HS-27A (cell line): ENCODE data around the gene TSPEAR.

ENCODE experiments used
- DNase-seq: peaks from one replicate; pipeline ENCODE4 v3.0.0-alpha.2; 2012; ENCODE audit warnings: low read depth, missing footprints

The TSPEAR gene

DNA sequence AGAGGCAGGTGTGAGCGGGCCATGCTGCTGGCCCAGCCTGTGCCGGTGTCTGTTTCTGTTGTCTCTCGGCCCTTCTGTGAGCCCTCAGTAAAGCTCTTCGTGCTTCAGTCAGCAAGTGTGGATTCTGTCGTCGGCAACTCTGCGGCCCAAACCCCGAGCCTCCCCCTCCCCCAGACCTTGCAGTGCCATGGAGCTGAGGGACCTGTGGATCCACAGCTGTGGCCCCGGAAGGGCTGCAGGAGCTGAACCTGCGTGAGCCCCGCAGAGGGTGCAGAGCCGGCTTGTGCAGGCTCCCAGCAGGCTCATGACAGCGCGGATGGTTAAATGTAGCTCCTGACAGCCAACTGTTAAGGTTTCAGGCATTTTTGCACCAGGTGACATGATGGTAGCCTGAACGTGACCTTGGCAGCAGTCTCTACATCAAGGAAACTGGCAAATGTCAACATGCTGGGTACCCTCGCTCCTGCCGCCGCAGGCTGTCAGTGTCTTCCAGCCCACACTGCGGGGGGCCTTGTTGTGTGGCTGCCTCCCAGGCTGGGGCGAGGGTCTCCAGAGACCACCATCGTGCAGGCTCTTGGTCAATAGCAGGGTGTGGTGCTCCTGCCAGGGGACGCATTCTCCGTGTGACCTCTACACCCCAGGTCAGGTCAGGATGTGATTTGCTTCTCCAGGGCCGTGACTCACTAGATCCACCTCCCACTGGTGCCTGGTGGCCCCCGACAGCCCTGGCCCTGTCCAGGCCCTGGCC is 249.1 kb downstream of the TSPEAR start:
- no peak for DNase-seq

GRCh38 chr21:44461464-44462001 is 249.8 kb downstream of the TSPEAR start:
- DNase-seq: no peak

GRCh38 chr21:44461005-44461404 is 250.4 kb downstream of the TSPEAR start:
- DNase-seq: no peak

DNA sequence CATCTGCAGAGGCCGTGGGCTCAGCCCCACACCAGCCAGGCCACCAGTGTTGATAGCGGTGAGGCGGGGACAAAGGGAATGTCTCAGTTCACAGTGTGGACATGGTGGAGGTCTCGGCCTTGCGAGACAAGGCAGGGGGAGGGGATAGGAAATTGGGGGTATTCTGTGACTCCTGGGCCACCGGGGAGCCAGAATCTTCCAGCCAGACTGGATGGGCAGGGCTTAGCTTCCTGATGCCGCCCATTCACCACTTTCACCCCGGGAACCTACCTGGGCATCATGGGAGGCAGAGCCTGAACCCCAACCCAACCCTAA is 251.0 kb downstream of the TSPEAR start:
- DNase-seq: no peak

DNA sequence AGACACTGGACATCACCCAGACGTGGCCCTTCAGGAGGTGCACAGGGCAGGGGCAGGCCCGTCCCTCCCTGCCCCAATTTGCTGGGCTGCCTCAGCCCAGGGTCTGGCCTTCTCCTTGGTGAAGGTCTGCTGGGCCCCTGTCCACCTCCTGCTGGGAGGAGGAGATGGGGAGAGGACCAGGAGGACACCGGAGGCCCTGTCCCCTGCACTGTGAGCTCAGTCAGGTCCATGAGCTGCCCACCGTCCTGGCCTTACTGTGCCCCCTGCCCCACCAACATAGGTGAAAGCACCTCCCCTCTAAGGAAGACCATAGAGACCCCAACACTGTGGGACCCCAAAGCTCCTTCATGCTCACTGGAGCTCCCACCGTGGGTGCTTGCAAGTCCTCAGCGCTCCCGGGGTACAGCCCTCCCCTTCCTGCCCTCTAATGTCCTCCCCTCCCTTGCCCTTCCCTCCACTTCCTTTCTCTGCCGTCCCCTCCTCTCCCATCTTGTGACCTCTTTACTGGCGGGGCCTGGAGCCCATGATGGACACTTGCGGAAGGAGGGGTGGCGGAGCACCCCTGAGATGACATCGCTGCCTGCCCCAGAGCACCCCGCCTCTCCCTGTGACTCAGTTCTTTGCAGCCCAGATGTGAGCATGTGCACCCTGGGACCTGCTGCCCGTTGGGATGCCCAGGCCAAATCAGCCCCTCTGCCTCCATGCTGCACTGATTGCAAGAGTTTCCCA is 251.5 kb downstream of the TSPEAR start:
- DNase-seq: no peak

- no peak for DNase-seq
These were observed 252.2 kb downstream of the TSPEAR start for GRCh38 chr21:44458971-44459711.

DNA sequence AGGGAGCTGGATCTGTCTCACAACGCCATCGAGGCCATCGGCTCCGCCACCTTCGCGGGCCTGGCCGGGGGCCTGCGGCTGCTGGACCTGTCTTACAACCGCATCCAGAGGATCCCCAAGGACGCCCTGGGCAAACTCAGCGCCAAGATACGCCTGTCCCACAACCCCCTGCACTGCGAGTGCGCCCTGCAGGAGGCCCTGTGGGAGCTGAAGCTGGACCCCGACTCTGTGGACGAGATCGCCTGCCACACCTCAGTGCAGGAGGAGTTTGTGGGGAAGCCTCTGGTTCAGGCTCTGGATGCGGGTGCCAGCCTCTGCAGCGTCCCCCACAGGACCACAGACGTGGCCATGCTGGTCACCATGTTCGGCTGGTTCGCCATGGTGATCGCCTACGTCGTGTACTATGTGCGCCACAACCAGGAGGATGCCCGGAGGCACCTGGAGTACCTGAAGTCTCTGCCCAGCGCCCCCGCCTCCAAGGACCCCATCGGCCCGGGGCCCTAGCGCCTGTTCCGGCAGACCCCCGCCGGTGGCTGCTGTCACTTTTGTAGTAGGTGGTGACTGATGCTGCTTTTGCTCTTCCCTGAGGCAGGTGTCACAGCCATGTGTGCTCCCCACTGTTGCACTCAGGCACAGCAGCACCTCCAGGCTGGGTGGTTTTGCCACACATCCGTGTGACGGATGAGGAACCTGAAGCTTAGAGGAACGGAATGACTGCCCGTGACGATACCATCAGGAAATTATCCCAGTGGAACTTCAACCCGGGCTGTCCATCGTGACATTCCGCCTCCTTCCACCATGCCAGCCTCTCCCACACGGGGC is 254.2 kb downstream of the TSPEAR start:
- no peak for DNase-seq

DNA sequence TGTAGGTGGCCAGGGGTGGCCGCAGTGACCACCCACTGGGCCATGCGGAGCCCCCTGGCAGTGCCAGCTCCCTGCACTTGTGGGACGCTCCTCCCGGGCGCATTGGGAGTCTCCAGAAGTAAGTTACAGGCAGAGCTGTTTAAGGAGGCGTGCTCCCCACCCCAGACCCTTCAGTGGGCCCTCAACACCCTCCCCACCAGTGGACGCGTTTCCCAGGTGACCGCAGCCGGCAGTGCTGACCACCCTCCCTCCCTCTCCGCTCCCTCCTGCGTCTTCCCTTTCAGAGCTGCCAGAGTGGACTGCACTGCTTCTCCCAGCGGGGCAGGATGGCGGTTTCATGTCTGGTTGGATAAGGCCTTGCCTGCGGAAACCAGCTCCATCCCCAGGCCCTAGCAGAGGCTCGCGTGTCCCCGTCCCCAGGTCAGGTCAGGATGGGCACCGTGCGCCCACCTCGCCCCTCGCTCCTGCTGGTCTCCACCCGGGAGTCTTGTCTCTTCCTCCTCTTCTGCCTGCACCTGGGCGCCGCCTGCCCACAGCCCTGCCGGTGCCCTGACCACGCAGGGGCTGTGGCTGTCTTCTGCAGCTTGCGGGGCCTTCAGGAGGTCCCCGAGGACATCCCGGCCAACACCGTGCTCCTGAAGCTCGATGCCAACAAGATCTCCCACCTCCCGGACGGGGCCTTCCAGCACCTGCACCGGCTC is 255.0 kb downstream of the TSPEAR start:
- DNase-seq: no peak

DNA sequence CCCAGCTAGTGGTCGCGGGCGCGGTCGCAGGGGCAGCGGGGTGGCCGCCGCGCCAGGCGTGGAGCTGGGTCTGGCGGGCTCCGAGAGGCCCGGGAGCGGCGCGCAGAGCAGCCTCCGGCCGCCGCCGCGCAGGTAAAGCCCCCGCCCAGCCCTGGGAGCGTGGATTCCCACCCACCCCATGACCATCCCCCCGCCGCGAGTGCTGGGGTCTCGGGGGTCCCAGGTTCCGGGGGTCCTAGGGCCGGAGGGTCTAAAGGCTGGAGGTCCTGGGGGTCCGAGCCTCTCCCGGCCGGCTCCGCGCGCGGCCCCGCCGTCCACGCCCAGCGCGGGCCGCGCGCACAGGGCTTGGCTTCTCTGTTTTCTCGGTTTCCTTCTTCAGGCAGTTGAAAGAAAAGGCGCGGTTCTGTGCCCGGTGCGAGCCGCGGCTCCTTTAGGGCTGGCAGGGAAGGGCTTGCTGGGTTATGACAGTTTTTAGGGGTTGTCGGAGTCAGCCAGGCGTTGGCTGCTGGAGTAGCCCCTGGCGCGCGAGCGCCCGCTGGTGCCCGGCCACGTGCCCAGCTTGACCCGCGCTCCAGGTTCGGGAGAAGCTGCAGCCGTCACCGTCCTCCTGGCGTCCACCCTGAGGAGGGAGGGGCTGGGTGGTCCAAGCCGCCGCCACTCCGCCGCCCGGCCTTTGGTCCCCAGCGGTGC is 255.7 kb downstream of the TSPEAR start:
- DNase-seq: no peak

GRCh38 chr21:44454747-44455523 is 256.4 kb downstream of the TSPEAR start, which contains the start of gene LRRC3:
LRRC3 (plus strand) TSS chr21:44455510; CDS start chr21:44456645, 1,135 bp downstream.
- DNase-seq: no peak

DNA sequence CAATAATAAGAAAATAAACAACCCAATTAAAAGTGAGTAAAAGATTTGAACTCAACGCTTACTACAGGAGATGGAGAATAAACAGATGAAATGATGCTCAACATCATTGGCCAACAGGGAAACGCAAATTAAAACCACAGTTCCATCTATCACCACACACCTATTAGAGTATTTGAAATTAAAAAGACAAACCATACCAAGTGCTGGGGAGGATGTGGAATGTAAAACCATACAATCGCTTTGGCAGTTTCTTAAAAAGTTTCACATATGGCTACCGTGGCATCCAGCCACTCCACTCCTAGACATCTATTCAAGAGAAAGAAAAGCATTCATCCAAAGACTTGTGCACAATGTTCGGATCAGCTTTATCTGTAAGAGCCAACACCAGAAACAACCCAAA is 257.3 kb downstream of the TSPEAR start:
- DNase-seq: no peak

DNA sequence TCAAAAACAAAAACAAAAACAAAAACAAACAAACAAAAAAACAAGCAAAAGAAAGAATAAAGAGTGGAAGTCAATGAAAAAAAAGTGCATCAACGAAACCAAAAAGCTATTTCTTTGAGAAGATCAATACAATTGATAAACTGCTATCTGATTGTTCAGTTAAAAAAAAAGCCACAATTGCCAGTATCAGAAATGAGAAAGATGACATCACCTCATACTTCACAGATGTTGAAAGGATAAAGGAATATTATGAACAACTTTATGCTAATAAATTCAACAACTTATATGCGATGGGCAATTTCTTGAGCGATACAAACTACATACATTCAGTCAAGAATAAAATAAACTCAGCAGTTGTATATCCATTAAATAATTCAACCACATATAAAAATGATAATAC is 258.3 kb downstream of the TSPEAR start:
- no peak for DNase-seq

- DNase-seq: no peak
These were observed 260.4 kb downstream of the TSPEAR start for GRCh38 chr21:44450999-44451398.

DNA sequence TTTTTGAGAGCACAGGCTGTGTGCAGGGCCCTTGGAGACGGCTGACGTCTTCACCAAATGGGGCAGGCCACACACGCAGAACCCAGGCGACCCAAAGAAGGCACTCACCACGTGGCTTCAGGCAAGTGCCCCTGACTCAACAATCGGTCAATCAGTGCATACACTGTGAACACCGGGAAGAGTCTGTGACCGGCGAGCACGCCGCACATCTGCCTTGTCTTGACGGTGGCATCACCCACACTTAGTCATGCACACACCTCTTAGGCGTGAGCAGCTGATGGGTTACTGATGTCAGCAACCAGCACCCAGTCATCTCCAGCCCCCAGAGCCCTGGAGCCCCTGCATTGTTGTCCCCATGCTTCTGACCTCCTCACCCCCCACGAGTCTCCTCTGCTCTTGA is 261.0 kb downstream of the TSPEAR start:
- no peak for DNase-seq

DNA sequence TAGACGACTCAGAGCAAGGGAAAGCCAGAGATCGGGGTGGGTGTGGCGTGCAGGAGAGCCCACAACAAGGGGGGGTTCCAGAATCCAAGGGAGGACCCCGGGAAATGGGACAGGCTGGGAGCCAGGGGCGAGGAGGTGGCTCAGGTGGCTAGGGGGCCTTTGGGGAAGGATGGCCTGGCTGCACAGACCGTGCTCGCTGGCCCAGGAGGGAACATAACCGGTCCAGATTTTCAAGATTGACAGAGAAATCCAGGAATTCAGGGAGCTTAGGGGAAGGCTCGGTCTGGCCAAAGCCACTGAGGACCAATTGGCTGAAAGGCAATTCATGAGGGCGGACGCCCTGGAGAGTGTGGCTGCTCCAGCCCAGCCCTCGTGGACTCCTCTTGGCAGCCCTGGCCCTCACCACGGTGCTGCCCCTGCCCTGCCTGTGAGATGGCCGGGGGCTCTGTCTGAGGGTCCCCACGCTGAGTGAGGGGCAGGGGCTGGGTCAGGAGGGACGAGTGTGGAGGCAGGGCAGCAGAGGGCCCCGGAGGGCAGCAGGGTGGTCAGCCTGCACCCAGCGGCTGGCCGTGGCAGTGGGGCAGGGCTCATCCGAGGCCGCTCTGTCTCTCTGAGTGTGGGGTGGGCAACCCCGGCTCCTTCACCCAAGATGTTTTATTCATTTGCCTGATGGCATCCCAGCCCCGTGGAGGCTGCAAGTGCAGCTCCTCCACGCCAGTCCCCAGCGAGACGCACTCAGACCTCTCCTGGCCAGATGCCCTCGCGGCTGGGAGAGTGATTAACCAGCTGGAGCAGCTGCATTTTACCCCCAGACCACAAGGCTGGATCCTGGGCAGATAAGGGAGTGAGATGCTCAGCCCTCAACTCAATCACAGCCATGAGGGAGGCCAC is 261.7 kb downstream of the TSPEAR start:
- DNase-seq: no peak

DNA sequence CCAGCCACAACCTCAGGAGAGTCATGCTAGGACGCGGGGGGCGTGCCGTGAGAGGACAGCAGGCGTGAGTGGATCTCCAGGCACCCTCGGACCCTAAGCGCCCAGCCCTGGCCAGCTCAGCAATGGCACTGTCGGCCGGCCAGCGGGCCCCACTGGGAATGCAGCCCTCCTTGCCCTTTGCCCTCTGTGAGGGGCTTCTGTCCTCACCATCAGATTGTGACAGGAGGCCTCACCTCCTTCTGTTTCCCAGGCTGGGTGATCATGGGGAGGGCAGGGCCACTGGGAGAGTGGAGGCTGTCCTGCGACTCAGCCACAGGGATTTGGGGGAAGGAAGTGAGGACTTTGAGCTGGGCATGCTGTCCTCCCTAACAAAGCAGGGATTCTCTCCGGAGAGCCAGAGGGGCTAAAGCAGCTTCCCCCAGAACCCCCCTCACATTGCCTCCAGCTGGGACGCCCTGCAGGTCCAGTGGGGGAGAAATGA is 262.7 kb downstream of the TSPEAR start:
- DNase-seq: no peak
